NCI-H1048 (cell line): ENCODE measurements around the gene PKM.
"Not testable (repeated sequence)": the region's sequence is repeated elsewhere in the genome, so short reads cannot be mapped to it uniquely, and the experiment has no call there.

Source experiments
- DNase-seq: peaks from one replicate; lab custom pipeline; 2025; lab: John Stamatoyannopoulos, UW

PKM gene

GRCh38 chr15:72231066-72231832 is at the start of gene PKM:
TSS of gene PKM (minus strand) at chr15:72231190. CDS start at chr15:72219097, 12,093 bp downstream.
- DNase-seq = peak; percentile 92

- no peak for DNase-seq
These were observed 49.8 kb upstream of the PKM start for GRCh38 chr15:72280751-72281150.

- DNase-seq = no peak
These were observed 47.7 kb upstream of the PKM start for GRCh38 chr15:72278737-72279136.

- DNase-seq = no peak
These were observed 45.3 kb upstream of the PKM start for GRCh38 chr15:72276326-72276700.

- DNase-seq = not testable (repeated sequence)
These were observed 44.8 kb upstream of the PKM start for GRCh38 chr15:72275635-72276325.

- DNase-seq = no peak
These were observed 42.0 kb upstream of the PKM start for GRCh38 chr15:72272997-72273352.

- DNase-seq = peak; percentile 89
These were observed 41.4 kb upstream of the PKM start, which contains the start of gene PARP6 for GRCh38 chr15:72272213-72272996. TSS of gene PARP6 (minus strand) at chr15:72272554. CDS start at chr15:72267477, 5,077 bp downstream.

- no peak for DNase-seq
These were observed 40.9 kb upstream of the PKM start for GRCh38 chr15:72271895-72272212.

- no peak for DNase-seq
These were observed 40.2 kb upstream of the PKM start for GRCh38 chr15:72271221-72271620.

GRCh38 chr15:72269739-72270138 is 38.7 kb upstream of the PKM start:
- DNase-seq = no peak

- DNase-seq = no peak
These were observed 34.0 kb upstream of the PKM start for GRCh38 chr15:72265031-72265430.

GRCh38 chr15:72252663-72253299 is 21.8 kb upstream of the PKM start:
- DNase-seq = no peak

GRCh38 chr15:72249142-72249810 is 18.3 kb upstream of the PKM start:
- DNase-seq = no peak

- DNase-seq = no peak
These were observed 17.5 kb upstream of the PKM start for GRCh38 chr15:72248514-72248913.

GRCh38 chr15:72242775-72243370 is 11.9 kb upstream of the PKM start:
- DNase-seq = no peak

- no peak for DNase-seq
These were observed 8.7 kb upstream of the PKM start for GRCh38 chr15:72239652-72240051.

- no peak for DNase-seq
These were observed 7.6 kb upstream of the PKM start for GRCh38 chr15:72238586-72238985.

GRCh38 chr15:72237853-72238224 is 6.8 kb upstream of the PKM start:
- no peak for DNase-seq

- DNase-seq = no peak
These were observed 6.3 kb upstream of the PKM start for GRCh38 chr15:72237029-72237852.

GRCh38 chr15:72236381-72237003 is 5.5 kb upstream of the PKM start:
- no peak for DNase-seq
